WTC11 (cell line): ENCODE results near the gene HMGN4.

Experiments
- CBFB ChIP-seq: sonication (generic); formaldehyde crosslinking; IDR thresholded peaks from 2 replicates; pipeline ENCODE4 v1.8.1; 2022; ENCODE audit warnings: mild to moderate bottlenecking, low read depth, missing genetic modification reagents
- ELF4 ChIP-seq: sonication (generic); formaldehyde crosslinking; IDR thresholded peaks from 2 replicates; pipeline ENCODE4 v1.8.1; 2022; ENCODE audit warnings: low read depth, mild to moderate bottlenecking, moderate library complexity, missing genetic modification reagents
- JUN ChIP-seq: sonication (generic); formaldehyde crosslinking; IDR thresholded peaks from 2 replicates; pipeline ENCODE4 v1.8.0; 2023; ENCODE audit warnings: mild to moderate bottlenecking, missing genetic modification reagents
- KAT7 ChIP-seq: sonication (generic); formaldehyde crosslinking; IDR thresholded peaks from 2 replicates; pipeline ENCODE4 v1.8.1; 2023; ENCODE audit warnings: missing genetic modification reagents, mild to moderate bottlenecking, borderline replicate concordance
- NR2C2 ChIP-seq: sonication (generic); formaldehyde crosslinking; IDR thresholded peaks from 2 replicates; pipeline ENCODE4 v1.8.0; 2022; ENCODE audit warnings: mild to moderate bottlenecking, missing genetic modification reagents
- SP1 ChIP-seq: sonication (generic); formaldehyde crosslinking; conservative IDR thresholded peaks from 2 replicates; pipeline ENCODE4 v1.8.1; 2022; ENCODE audit warnings: missing genetic modification reagents
- TCF7 ChIP-seq: sonication (generic); formaldehyde crosslinking; IDR thresholded peaks from 2 replicates; pipeline ENCODE4 v1.8.0; 2022; ENCODE audit warnings: mild to moderate bottlenecking, low read depth, missing genetic modification reagents, moderate library complexity
- ZNF121 ChIP-seq: sonication (generic); formaldehyde crosslinking; IDR thresholded peaks from 2 replicates; pipeline ENCODE4 v1.8.0; 2023; ENCODE audit warnings: missing genetic modification reagents
- TF ChIP-seq, protein P1 (sequence below): fragments of 200-600 bp; IDR thresholded peaks from 2 replicates; pipeline ENCODE4 v1.8.0; 2022; ENCODE audit warnings: antibody characterized with exemption
- TF ChIP-seq, protein P2 (sequence below): sonication (generic); formaldehyde crosslinking; IDR thresholded peaks from 2 replicates; pipeline ENCODE4 v1.8.1; 2023; ENCODE audit warnings: mild to moderate bottlenecking, missing genetic modification reagents
- TF ChIP-seq, protein P3 (sequence below): sonication (generic); formaldehyde crosslinking; IDR thresholded peaks from 2 replicates; pipeline ENCODE4 v1.8.0; 2023; ENCODE audit warnings: missing genetic modification reagents, mild to moderate bottlenecking, borderline replicate concordance
- TF ChIP-seq, protein P4 (sequence below): sonication (generic); formaldehyde crosslinking; IDR thresholded peaks from 2 replicates; pipeline ENCODE4 v1.8.0; 2022; ENCODE audit warnings: mild to moderate bottlenecking, missing genetic modification reagents
- TF ChIP-seq, protein P5 (sequence below): sonication (generic); formaldehyde crosslinking; conservative IDR thresholded peaks from 2 replicates; pipeline ENCODE4 v1.8.1; 2022; ENCODE audit warnings: mild to moderate bottlenecking, missing genetic modification reagents
- TF ChIP-seq, protein P6 (sequence below): fragments of 250-450 bp; sonication (Bioruptor Pico); IDR thresholded peaks from 2 replicates; pipeline ENCODE4 v1.8.0; 2021; ENCODE audit warnings: mild to moderate bottlenecking

DNA sequence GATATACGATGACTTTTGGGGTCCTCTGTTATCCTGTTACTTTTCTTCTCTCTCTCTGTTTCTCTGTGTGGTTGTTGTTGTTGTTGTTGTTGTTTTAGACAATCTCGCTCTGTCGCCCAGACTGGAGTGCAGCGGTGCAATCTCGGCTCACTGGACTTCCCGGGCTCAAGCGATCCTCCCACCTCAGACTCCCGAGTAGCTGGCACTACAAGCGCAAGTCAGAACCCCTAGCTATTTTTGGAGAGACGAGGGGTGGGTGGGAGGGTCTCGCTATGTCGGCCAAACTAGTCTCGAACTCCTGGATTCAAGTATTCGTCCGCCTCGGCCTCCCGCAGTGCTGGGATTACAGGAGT, 39.5 kb downstream of the HMGN4 start:
- TF ChIP-seq, protein P1, sequence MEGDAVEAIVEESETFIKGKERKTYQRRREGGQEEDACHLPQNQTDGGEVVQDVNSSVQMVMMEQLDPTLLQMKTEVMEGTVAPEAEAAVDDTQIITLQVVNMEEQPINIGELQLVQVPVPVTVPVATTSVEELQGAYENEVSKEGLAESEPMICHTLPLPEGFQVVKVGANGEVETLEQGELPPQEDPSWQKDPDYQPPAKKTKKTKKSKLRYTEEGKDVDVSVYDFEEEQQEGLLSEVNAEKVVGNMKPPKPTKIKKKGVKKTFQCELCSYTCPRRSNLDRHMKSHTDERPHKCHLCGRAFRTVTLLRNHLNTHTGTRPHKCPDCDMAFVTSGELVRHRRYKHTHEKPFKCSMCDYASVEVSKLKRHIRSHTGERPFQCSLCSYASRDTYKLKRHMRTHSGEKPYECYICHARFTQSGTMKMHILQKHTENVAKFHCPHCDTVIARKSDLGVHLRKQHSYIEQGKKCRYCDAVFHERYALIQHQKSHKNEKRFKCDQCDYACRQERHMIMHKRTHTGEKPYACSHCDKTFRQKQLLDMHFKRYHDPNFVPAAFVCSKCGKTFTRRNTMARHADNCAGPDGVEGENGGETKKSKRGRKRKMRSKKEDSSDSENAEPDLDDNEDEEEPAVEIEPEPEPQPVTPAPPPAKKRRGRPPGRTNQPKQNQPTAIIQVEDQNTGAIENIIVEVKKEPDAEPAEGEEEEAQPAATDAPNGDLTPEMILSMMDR, result no peak
- TF ChIP-seq, protein P2, sequence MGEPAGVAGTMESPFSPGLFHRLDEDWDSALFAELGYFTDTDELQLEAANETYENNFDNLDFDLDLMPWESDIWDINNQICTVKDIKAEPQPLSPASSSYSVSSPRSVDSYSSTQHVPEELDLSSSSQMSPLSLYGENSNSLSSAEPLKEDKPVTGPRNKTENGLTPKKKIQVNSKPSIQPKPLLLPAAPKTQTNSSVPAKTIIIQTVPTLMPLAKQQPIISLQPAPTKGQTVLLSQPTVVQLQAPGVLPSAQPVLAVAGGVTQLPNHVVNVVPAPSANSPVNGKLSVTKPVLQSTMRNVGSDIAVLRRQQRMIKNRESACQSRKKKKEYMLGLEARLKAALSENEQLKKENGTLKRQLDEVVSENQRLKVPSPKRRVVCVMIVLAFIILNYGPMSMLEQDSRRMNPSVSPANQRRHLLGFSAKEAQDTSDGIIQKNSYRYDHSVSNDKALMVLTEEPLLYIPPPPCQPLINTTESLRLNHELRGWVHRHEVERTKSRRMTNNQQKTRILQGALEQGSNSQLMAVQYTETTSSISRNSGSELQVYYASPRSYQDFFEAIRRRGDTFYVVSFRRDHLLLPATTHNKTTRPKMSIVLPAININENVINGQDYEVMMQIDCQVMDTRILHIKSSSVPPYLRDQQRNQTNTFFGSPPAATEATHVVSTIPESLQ (CRISPR knock-in tag), result no peak
- TF ChIP-seq TCF7 (CRISPR knock-in tag), result no peak
- TF ChIP-seq NR2C2 (CRISPR knock-in tag), result no peak
- TF ChIP-seq, protein P3, sequence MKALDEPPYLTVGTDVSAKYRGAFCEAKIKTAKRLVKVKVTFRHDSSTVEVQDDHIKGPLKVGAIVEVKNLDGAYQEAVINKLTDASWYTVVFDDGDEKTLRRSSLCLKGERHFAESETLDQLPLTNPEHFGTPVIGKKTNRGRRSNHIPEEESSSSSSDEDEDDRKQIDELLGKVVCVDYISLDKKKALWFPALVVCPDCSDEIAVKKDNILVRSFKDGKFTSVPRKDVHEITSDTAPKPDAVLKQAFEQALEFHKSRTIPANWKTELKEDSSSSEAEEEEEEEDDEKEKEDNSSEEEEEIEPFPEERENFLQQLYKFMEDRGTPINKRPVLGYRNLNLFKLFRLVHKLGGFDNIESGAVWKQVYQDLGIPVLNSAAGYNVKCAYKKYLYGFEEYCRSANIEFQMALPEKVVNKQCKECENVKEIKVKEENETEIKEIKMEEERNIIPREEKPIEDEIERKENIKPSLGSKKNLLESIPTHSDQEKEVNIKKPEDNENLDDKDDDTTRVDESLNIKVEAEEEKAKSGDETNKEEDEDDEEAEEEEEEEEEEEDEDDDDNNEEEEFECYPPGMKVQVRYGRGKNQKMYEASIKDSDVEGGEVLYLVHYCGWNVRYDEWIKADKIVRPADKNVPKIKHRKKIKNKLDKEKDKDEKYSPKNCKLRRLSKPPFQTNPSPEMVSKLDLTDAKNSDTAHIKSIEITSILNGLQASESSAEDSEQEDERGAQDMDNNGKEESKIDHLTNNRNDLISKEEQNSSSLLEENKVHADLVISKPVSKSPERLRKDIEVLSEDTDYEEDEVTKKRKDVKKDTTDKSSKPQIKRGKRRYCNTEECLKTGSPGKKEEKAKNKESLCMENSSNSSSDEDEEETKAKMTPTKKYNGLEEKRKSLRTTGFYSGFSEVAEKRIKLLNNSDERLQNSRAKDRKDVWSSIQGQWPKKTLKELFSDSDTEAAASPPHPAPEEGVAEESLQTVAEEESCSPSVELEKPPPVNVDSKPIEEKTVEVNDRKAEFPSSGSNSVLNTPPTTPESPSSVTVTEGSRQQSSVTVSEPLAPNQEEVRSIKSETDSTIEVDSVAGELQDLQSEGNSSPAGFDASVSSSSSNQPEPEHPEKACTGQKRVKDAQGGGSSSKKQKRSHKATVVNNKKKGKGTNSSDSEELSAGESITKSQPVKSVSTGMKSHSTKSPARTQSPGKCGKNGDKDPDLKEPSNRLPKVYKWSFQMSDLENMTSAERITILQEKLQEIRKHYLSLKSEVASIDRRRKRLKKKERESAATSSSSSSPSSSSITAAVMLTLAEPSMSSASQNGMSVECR (CRISPR knock-in tag), result no peak
- TF ChIP-seq ELF4 (CRISPR knock-in tag), result no peak
- TF ChIP-seq, protein P4, sequence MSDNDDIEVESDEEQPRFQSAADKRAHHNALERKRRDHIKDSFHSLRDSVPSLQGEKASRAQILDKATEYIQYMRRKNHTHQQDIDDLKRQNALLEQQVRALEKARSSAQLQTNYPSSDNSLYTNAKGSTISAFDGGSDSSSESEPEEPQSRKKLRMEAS (CRISPR knock-in tag), result no peak
- TF ChIP-seq, protein P5, sequence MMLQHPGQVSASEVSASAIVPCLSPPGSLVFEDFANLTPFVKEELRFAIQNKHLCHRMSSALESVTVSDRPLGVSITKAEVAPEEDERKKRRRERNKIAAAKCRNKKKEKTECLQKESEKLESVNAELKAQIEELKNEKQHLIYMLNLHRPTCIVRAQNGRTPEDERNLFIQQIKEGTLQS (CRISPR knock-in tag), result no peak
- no peak for TF ChIP-seq CBFB (CRISPR knock-in tag)
- TF ChIP-seq JUN, result no peak
- no peak for TF ChIP-seq SP1 (CRISPR knock-in tag)
- TF ChIP-seq, protein P6, sequence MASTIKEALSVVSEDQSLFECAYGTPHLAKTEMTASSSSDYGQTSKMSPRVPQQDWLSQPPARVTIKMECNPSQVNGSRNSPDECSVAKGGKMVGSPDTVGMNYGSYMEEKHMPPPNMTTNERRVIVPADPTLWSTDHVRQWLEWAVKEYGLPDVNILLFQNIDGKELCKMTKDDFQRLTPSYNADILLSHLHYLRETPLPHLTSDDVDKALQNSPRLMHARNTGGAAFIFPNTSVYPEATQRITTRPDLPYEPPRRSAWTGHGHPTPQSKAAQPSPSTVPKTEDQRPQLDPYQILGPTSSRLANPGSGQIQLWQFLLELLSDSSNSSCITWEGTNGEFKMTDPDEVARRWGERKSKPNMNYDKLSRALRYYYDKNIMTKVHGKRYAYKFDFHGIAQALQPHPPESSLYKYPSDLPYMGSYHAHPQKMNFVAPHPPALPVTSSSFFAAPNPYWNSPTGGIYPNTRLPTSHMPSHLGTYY (CRISPR knock-in tag), result no peak
- TF ChIP-seq ZNF121 (CRISPR knock-in tag), result no peak
- TF ChIP-seq KAT7 (CRISPR knock-in tag), result no peak
